Kidney (tissue), 14 donors: ENCODE results near the gene FLYWCH1. TPM values are rescaled to one million over a fixed set of nuclear protein-coding genes. Genes with fewer than 3 reads are reported as not detected.

ENCODE experiments used
- DNase-seq, 5 donors: peaks; one replicate each; pipeline ENCODE4 v3.0.0-alpha.2; 2013 to 2020
- FAIRE-seq: peaks from 2 replicates; lab custom pipeline; 2012; peaks lifted over from hg19 to GRCh38; lab: Jason Lieb, UNC
- H3K27ac ChIP-seq, 2 donors: one replicate each; pipeline ENCODE4 v1.7.0; 2013; ENCODE audit warnings: low read depth in 2 of 2, low read length in 2 of 2, inconsistent platforms in 1 of 2
- H3K27me3 ChIP-seq: one replicate; pipeline ENCODE4 v1.7.1; 2013; ENCODE audit warnings: low read length, inconsistent platforms; ENCODE audit not compliant: control insufficient read depth, insufficient read depth
- H3K36me3 ChIP-seq, 3 donors: one replicate each; pipeline versions ENCODE4 v1.7.0 to v1.7.1; 2013; ENCODE audit warnings: low read length in 3 of 3, control low read depth in 1 of 3, inconsistent platforms in 1 of 3; ENCODE audit not compliant: insufficient read depth in 3 of 3, control insufficient read depth in 2 of 3
- H3K4me1 ChIP-seq, 3 donors: one replicate each; pipeline versions ENCODE4 v1.7.0 to v1.7.1; 2013; ENCODE audit warnings: low read length in 3 of 3, inconsistent platforms in 1 of 3, low read depth in 1 of 3; ENCODE audit not compliant: control insufficient read depth in 2 of 3, insufficient read depth in 2 of 3
- H3K4me3 ChIP-seq, 3 donors: one replicate each; pipeline versions ENCODE4 v1.7.0 to v1.8.1; 2013; ENCODE audit warnings: low read length in 3 of 3, control low read depth in 1 of 3, inconsistent platforms in 1 of 3
- H3K9ac ChIP-seq, 3 donors: one replicate each; pipeline versions ENCODE4 v1.7.0 to v1.7.1; 2013; ENCODE audit warnings: low read length in 3 of 3, control low read depth in 1 of 3, inconsistent platforms in 1 of 3
- H3K9me3 ChIP-seq, 3 donors: one replicate each; pipeline versions ENCODE4 v1.7.0 to v1.7.1; 2013; ENCODE audit warnings: low read length in 3 of 3, control low read depth in 1 of 3, inconsistent platforms in 1 of 3; ENCODE audit not compliant: control insufficient read depth in 2 of 3, insufficient read depth in 1 of 3
- intact Hi-C: fragments of 100-400 bp; cut with DNase I; formaldehyde crosslinking; loops from one replicate; pipeline ENCODE4 v1.11.1; 2022
- polyA plus RNA-seq: library from polyadenylated mRNA; stranded (reverse); fragments of 350-450 nt; fragmentation: Illumina TruSeq; extraction: RNeasy Lipid Tissue Mini Kit (QIAGEN cat#74804); gene quantifications from one replicate; pipeline ENCODE4 v1.2.3, GENCODE V29; 2014; ENCODE audit warnings: low read depth, low replicate concordance; ENCODE audit not compliant: insufficient read depth
- total RNA-seq: library from RNA; stranded (reverse); fragmentation: NEBNext Ultra II Directional; extraction: Animal tissue kit (Norgen Biotek cat#: 25700); gene quantifications from one replicate; pipeline ENCODE4 v1.2.1, GENCODE V29; 2021
- TF ChIP-seq, protein P1 (sequence below): IDR thresholded peaks from 3 replicates; pipeline ENCODE4 v1.5.1; 2012; ENCODE audit warnings: mild to moderate bottlenecking, moderate library complexity, borderline replicate concordance; ENCODE audit not compliant: insufficient read depth; ENCODE audit errors: extremely low read depth
- donor health status: control.
- donor health status: control.
- donor health status: control.
- donor health status: control.
- donor health status: control.
- donor health status: DM: yes; HTN: yes; CAD: no.
- donor health status: Normal renal cell carcinoma (clear cell type).

Gene FLYWCH1
- total and polyA plus RNA-seq, 2 donors from 2014 or later = 24.5 to 36.8 TPM

GRCh38 chr16:2990891-2991290, 79.2 kb downstream of the FLYWCH1 start:
- no peaks in the 10 kb centered on the region for H3K9me3 ChIP-seq
- FAIRE-seq (no peak), DNase-seq (no peak)
- TF ChIP-seq, protein P1, sequence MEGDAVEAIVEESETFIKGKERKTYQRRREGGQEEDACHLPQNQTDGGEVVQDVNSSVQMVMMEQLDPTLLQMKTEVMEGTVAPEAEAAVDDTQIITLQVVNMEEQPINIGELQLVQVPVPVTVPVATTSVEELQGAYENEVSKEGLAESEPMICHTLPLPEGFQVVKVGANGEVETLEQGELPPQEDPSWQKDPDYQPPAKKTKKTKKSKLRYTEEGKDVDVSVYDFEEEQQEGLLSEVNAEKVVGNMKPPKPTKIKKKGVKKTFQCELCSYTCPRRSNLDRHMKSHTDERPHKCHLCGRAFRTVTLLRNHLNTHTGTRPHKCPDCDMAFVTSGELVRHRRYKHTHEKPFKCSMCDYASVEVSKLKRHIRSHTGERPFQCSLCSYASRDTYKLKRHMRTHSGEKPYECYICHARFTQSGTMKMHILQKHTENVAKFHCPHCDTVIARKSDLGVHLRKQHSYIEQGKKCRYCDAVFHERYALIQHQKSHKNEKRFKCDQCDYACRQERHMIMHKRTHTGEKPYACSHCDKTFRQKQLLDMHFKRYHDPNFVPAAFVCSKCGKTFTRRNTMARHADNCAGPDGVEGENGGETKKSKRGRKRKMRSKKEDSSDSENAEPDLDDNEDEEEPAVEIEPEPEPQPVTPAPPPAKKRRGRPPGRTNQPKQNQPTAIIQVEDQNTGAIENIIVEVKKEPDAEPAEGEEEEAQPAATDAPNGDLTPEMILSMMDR = no peak
- no peak overlapping the region for H3K4me3 ChIP-seq
- no peak overlapping the region for H3K9ac ChIP-seq
- no peaks in the 10 kb centered on the region for H3K4me1 ChIP-seq
- H3K36me3 ChIP-seq = no peaks in the 10 kb centered on the region
- intact Hi-C loops = no loop called here
- H3K27ac ChIP-seq = no peak overlapping the region
- H3K27me3 ChIP-seq = no peaks in the 10 kb centered on the region

GRCh38 chr16:2991566-2992261, 80.0 kb downstream of the FLYWCH1 start:
- intact Hi-C loops = no loop called here

DNA sequence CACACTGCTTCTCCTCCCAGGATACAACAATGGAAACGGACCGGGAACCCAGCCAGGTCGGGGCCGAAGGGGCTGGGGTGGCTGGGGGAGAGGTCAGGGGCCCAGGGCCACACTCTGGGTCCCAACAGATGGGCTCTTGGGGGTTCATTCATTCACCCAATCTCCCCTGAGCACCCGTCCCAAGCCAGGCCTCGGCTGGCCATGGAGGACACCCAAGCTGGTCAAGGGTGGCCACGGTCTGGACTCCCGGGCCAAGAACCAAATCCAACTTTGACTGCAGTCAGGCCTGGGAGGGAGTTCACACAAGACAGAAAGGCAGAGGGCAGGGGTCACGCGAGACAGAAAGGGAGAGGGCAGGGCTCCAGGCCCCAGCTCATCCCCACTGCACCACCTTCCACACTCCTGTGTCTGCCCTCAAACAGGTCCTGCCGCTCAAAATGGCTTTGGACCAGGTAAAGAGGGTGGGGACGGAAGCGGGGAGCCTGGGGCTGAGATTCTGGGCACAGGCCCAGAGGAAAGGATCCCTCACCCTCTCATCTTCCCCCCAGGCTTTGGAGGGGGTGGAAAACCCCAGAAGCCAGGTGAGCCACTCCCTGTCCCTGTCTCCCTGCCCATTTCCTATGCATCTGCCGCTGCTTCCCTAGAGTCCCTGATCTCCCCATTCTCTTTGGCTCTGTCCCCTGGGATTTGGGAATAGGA, 80.8 kb downstream of the FLYWCH1 start:
- no peak for FAIRE-seq
- TF ChIP-seq, protein P1 = no peak

More at GRCh38 chr16:2991566-2992261, 80.0 kb downstream of the FLYWCH1 start:
- Histone ChIP-seq H3K4me1 (no peaks in the 10 kb centered on the region), H3K9me3 (no peaks in the 10 kb centered on the region), H3K27ac (no peak overlapping the region), H3K27me3 (no peaks in the 10 kb centered on the region), H3K4me3 (no peak overlapping the region), H3K9ac (no peak overlapping the region), H3K36me3 (no peaks in the 10 kb centered on the region)
- TF ChIP-seq, protein P1 = no peak
- DNase-seq = no peak
- FAIRE-seq = no peak

More for the DNA sequence above, 80.8 kb downstream of the FLYWCH1 start:
- Histone ChIP-seq H3K4me3 (no peak overlapping the region), H3K27ac (no peak overlapping the region), H3K4me1 (no peaks in the 10 kb centered on the region), H3K9ac (no peak overlapping the region), H3K36me3 (no peaks in the 10 kb centered on the region), H3K27me3 (no peaks in the 10 kb centered on the region), H3K9me3 (no peaks in the 10 kb centered on the region)
- DNase-seq = no peak
- intact Hi-C loops = no loop called here
